ENCODE results near the gene CCDC187. TPM values are rescaled to one million over a fixed set of nuclear protein-coding genes. Genes with fewer than 3 reads are reported as not detected.

The CCDC187 gene
- total and polyA plus RNA-seq, 2 donors: 0.23 to 0.24 TPM

GRCh38 chr9:136245219-136246150, 58.4 kb downstream of the CCDC187 start, which contains the start of gene QSOX2:
Gene QSOX2, minus strand, starts transcription at chr9:136245812. Its CDS starts 9 bp downstream, at chr9:136245803.
- H3K27me3 ChIP-seq (ENCODE audit: control insufficient read depth in 2 of 2, insufficient read depth in 1 of 2, low read length in 1 of 2): peaks cover 0 to 20% of the 10 kb centered on the region in 2 donors
- H3K9me3 ChIP-seq (ENCODE audit: control insufficient read depth in 2 of 2, insufficient read depth in 1 of 2, low read length in 1 of 2): no peaks in the 10 kb centered on the region
- peak in 8 of 9 donors; percentile 50 to 85 (median 64) for DNase-seq (ENCODE audit: low read depth in 6 of 9, low spot score in 9 of 9)
- under 1% methylated on average over 112 of the region's 112 CpGs for WGBS
- H3K27ac ChIP-seq (ENCODE audit: low read depth in 1 of 2, low read length in 1 of 2): peak within 1 kb of the TSS; percentile 56 to 79
- H3K36me3 ChIP-seq (ENCODE audit: control insufficient read depth in 2 of 2, insufficient read depth in 2 of 2, low read length in 1 of 2): peaks cover 4 to 5% of the 10 kb centered on the region in 2 donors
- peaks cover 17 to 32% of the 10 kb centered on the region in 2 donors for H3K4me1 ChIP-seq (ENCODE audit: control insufficient read depth in 2 of 2, insufficient read depth in 2 of 2, low read length in 2 of 2)
- H3K4me3 ChIP-seq (ENCODE audit: low read length in 2 of 2): peak within 1 kb of the TSS; percentile 59 to 89

GRCh38 chr9:136244969-136245218, 59.0 kb downstream of the CCDC187 start:
- Histone ChIP-seq H3K4me3 (ENCODE audit: low read length in 2 of 2) (peak overlapping the region; percentile 59 to 89), H3K4me1 (ENCODE audit: control insufficient read depth in 2 of 2, insufficient read depth in 2 of 2, low read length in 2 of 2) (peaks cover 17 to 32% of the 10 kb centered on the region in 2 donors), H3K27ac (ENCODE audit: low read depth in 1 of 2, low read length in 1 of 2) (no peak overlapping the region), H3K36me3 (ENCODE audit: control insufficient read depth in 2 of 2, insufficient read depth in 2 of 2, low read length in 1 of 2) (peaks cover 4 to 5% of the 10 kb centered on the region in 2 donors), H3K27me3 (ENCODE audit: control insufficient read depth in 2 of 2, insufficient read depth in 1 of 2, low read length in 1 of 2) (peaks cover 0 to 17% of the 10 kb centered on the region in 2 donors), H3K9me3 (ENCODE audit: control insufficient read depth in 2 of 2, insufficient read depth in 1 of 2, low read length in 1 of 2) (no peaks in the 10 kb centered on the region)
- 6% methylated on average over 6 of the region's 6 CpGs for WGBS
- DNase-seq (ENCODE audit: low read depth in 6 of 9, low spot score in 9 of 9): no peak

- Histone ChIP-seq H3K27ac (ENCODE audit: low read depth in 1 of 2, low read length in 1 of 2) (peak overlapping the region; percentile 28 to 53), H3K9me3 (ENCODE audit: control insufficient read depth in 2 of 2, insufficient read depth in 1 of 2, low read length in 1 of 2) (no peaks in the 10 kb centered on the region), H3K4me3 (ENCODE audit: low read length in 2 of 2) (peak overlapping the region; percentile 59 to 89), H3K4me1 (ENCODE audit: control insufficient read depth in 2 of 2, insufficient read depth in 2 of 2, low read length in 2 of 2) (peaks cover 17 to 32% of the 10 kb centered on the region in 2 donors), H3K27me3 (ENCODE audit: control insufficient read depth in 2 of 2, insufficient read depth in 1 of 2, low read length in 1 of 2) (peaks cover 0 to 14% of the 10 kb centered on the region in 2 donors), H3K36me3 (ENCODE audit: control insufficient read depth in 2 of 2, insufficient read depth in 2 of 2, low read length in 1 of 2) (peaks cover 4 to 5% of the 10 kb centered on the region in 2 donors)
- WGBS: 38% methylated on average over 11 of the region's 11 CpGs
- DNase-seq (ENCODE audit: low read depth in 6 of 9, low spot score in 9 of 9): peak in 2 of 9 donors; percentile 33 to 62
These were observed 59.5 kb downstream of the CCDC187 start for GRCh38 chr9:136244122-136244968.

- peaks cover 4 to 5% of the 10 kb centered on the region in 2 donors for H3K36me3 ChIP-seq (ENCODE audit: control insufficient read depth in 2 of 2, insufficient read depth in 2 of 2, low read length in 1 of 2)
- 83% methylated on average over 4 of the region's 4 CpGs for WGBS
- H3K4me3 ChIP-seq (ENCODE audit: low read length in 2 of 2): no peak overlapping the region
- DNase-seq (ENCODE audit: low read depth in 6 of 9, low spot score in 9 of 9): no peak
- H3K9me3 ChIP-seq (ENCODE audit: control insufficient read depth in 2 of 2, insufficient read depth in 1 of 2, low read length in 1 of 2): no peaks in the 10 kb centered on the region
- peaks cover 17 to 33% of the 10 kb centered on the region in 2 donors for H3K4me1 ChIP-seq (ENCODE audit: control insufficient read depth in 2 of 2, insufficient read depth in 2 of 2, low read length in 2 of 2)
- H3K27me3 ChIP-seq (ENCODE audit: control insufficient read depth in 2 of 2, insufficient read depth in 1 of 2, low read length in 1 of 2): peaks cover 0 to 11% of the 10 kb centered on the region in 2 donors
- peak overlapping the region; percentile 28 to 53 for H3K27ac ChIP-seq (ENCODE audit: low read depth in 1 of 2, low read length in 1 of 2)
These were observed 60.3 kb downstream of the CCDC187 start for GRCh38 chr9:136243631-136244030.

- no peak for DNase-seq (ENCODE audit: low read depth in 6 of 9, low spot score in 9 of 9)
- 90% methylated on average over 6 of the region's 6 CpGs for WGBS
- H3K36me3 ChIP-seq (ENCODE audit: control insufficient read depth in 2 of 2, insufficient read depth in 2 of 2, low read length in 1 of 2): peaks cover 4 to 5% of the 10 kb centered on the region in 2 donors
- peaks cover 0 to 11% of the 10 kb centered on the region in 2 donors for H3K27me3 ChIP-seq (ENCODE audit: control insufficient read depth in 2 of 2, insufficient read depth in 1 of 2, low read length in 1 of 2)
- H3K9me3 ChIP-seq (ENCODE audit: control insufficient read depth in 2 of 2, insufficient read depth in 1 of 2, low read length in 1 of 2): no peaks in the 10 kb centered on the region
- H3K4me1 ChIP-seq (ENCODE audit: control insufficient read depth in 2 of 2, insufficient read depth in 2 of 2, low read length in 2 of 2): peaks cover 17 to 39% of the 10 kb centered on the region in 2 donors
- no peak overlapping the region for H3K4me3 ChIP-seq (ENCODE audit: low read length in 2 of 2)
- no peak overlapping the region for H3K27ac ChIP-seq (ENCODE audit: low read depth in 1 of 2, low read length in 1 of 2)
These were observed 60.9 kb downstream of the CCDC187 start for GRCh38 chr9:136242918-136243525.

GRCh38 chr9:136242248-136242647, 61.6 kb downstream of the CCDC187 start:
- 98% methylated on average over 8 of the region's 8 CpGs for WGBS
- no peak overlapping the region for H3K4me3 ChIP-seq (ENCODE audit: low read length in 2 of 2)

GRCh38 chr9:136241542-136241941, 62.4 kb downstream of the CCDC187 start:
- WGBS: 97% methylated on average over 13 of the region's 13 CpGs
- Histone ChIP-seq H3K27ac (ENCODE audit: low read depth in 1 of 2, low read length in 1 of 2) (no peak overlapping the region), H3K4me3 (ENCODE audit: low read length in 2 of 2) (no peak overlapping the region), H3K4me1 (ENCODE audit: control insufficient read depth in 2 of 2, insufficient read depth in 2 of 2, low read length in 2 of 2) (peaks cover 17 to 37% of the 10 kb centered on the region in 2 donors), H3K9me3 (ENCODE audit: control insufficient read depth in 2 of 2, insufficient read depth in 1 of 2, low read length in 1 of 2) (no peaks in the 10 kb centered on the region), H3K36me3 (ENCODE audit: control insufficient read depth in 2 of 2, insufficient read depth in 2 of 2, low read length in 1 of 2) (peaks cover 8 to 11% of the 10 kb centered on the region in 2 donors), H3K27me3 (ENCODE audit: control insufficient read depth in 2 of 2, insufficient read depth in 1 of 2, low read length in 1 of 2) (peaks cover 0 to 2% of the 10 kb centered on the region in 2 donors)
- no peak for DNase-seq (ENCODE audit: low read depth in 6 of 9, low spot score in 9 of 9)

More at GRCh38 chr9:136242248-136242647, 61.6 kb downstream of the CCDC187 start:
- Histone ChIP-seq H3K27me3 (ENCODE audit: control insufficient read depth in 2 of 2, insufficient read depth in 1 of 2, low read length in 1 of 2) (peaks cover 0 to 9% of the 10 kb centered on the region in 2 donors), H3K27ac (ENCODE audit: low read depth in 1 of 2, low read length in 1 of 2) (no peak overlapping the region), H3K9me3 (ENCODE audit: control insufficient read depth in 2 of 2, insufficient read depth in 1 of 2, low read length in 1 of 2) (no peaks in the 10 kb centered on the region), H3K36me3 (ENCODE audit: control insufficient read depth in 2 of 2, insufficient read depth in 2 of 2, low read length in 1 of 2) (peaks cover 5% of the 10 kb centered on the region in 2 donors), H3K4me1 (ENCODE audit: control insufficient read depth in 2 of 2, insufficient read depth in 2 of 2, low read length in 2 of 2) (peaks cover 17 to 41% of the 10 kb centered on the region in 2 donors)
- no peak for DNase-seq (ENCODE audit: low read depth in 6 of 9, low spot score in 9 of 9)

- peaks cover 17 to 32% of the 10 kb centered on the region in 2 donors for H3K4me1 ChIP-seq (ENCODE audit: control insufficient read depth in 2 of 2, insufficient read depth in 2 of 2, low read length in 2 of 2)
- 97% methylated on average over 20 of the region's 20 CpGs for WGBS
- H3K36me3 ChIP-seq (ENCODE audit: control insufficient read depth in 2 of 2, insufficient read depth in 2 of 2, low read length in 1 of 2): peaks cover 12 to 17% of the 10 kb centered on the region in 2 donors
- no peak overlapping the region for H3K4me3 ChIP-seq (ENCODE audit: low read length in 2 of 2)
- H3K9me3 ChIP-seq (ENCODE audit: control insufficient read depth in 2 of 2, insufficient read depth in 1 of 2, low read length in 1 of 2): no peaks in the 10 kb centered on the region
- H3K27me3 ChIP-seq (ENCODE audit: control insufficient read depth in 2 of 2, insufficient read depth in 1 of 2, low read length in 1 of 2): no peaks in the 10 kb centered on the region
- DNase-seq (ENCODE audit: low read depth in 6 of 9, low spot score in 9 of 9): no peak
- H3K27ac ChIP-seq (ENCODE audit: low read depth in 1 of 2, low read length in 1 of 2): no peak overlapping the region
These were observed 63.0 kb downstream of the CCDC187 start for GRCh38 chr9:136240941-136241340.

Measured in thymus (tissue), 11 donors.